ENCODE data around the gene GRID1. TPM values are rescaled to one million over a fixed set of nuclear protein-coding genes. Genes with fewer than 3 reads are reported as not detected.

The GRID1 gene
- total RNA-seq, 1 donor from 2014 or later, result not detected

- no peak for TF ChIP-seq CTCF (IDR thresholded peaks at IDR 0.05)
- Mint-ChIP-seq H3K36me3 (ENCODE audit: low read depth) (no peaks in the 10 kb centered on the region), H3K4me3 (no peak overlapping the region), H3K4me1 (no peaks in the 10 kb centered on the region), H3K9me3 (peaks cover 7% of the 10 kb centered on the region), H3K27ac (no peak overlapping the region), H3K27me3 (peaks cover 37% of the 10 kb centered on the region)
- intact Hi-C loops (cut with micrococcal nuclease), result no loop called here
- CTCF ChIA-PET, result no interaction called here
- ATAC-seq (ENCODE audit: low read depth) (no peak), DNase-seq (no peak)
- POLR2A ChIA-PET, result no interaction called here
Measured at GRCh38 chr10:86267286-86268195, 99.1 kb downstream of the GRID1 start.

DNA sequence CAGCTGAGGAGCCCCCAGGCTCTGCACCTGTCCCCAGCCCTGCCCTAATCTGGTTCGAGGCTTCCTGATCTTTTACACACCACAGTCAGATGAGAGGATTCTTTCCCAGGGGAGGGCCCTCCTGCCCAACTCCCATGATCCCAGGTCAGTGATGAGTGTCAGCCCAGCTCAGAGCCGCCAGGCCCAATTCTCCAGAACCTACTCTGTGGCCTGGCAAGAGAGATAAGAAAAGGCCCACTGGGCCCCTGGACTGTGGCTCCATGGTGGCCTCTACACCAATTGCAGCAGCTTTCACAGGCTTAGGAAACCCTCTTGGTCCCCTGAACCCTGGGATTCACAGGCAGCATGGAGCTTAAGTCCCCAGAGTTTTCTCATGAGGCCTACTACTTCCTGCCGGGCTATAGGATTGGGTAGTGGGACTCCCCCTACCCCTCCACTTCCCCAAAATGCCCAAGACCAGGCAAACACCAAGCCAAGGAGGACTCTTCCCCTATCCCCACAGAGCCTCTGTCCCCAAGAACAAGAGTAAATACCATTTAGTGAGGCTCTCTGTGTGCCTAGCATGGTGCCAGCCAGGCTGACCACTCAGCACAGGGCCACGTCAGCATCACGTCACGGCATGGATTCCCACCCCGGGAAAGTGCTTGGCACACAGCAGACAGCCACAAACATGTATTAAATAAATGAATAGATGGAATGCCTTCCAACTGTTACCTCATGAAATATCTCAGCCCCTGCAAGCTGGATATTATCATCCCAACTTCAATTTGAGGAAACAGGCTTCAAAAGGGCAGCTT lies 100.0 kb downstream of the GRID1 start:
- POLR2A ChIA-PET, result no interaction called here
- no peak for TF ChIP-seq CTCF (IDR thresholded peaks at IDR 0.05)
- ATAC-seq (ENCODE audit: low read depth), result no peak
- no peaks in the 10 kb centered on the region for H3K36me3 Mint-ChIP-seq (ENCODE audit: low read depth)
- no peak overlapping the region for H3K4me3 Mint-ChIP-seq
- CTCF ChIA-PET, result no interaction called here
- DNase-seq, result no peak
- peaks cover 7% of the 10 kb centered on the region for H3K9me3 Mint-ChIP-seq
- peaks cover 37% of the 10 kb centered on the region for H3K27me3 Mint-ChIP-seq
- H3K27ac Mint-ChIP-seq, result no peak overlapping the region
- peaks cover 3% of the 10 kb centered on the region for H3K4me1 Mint-ChIP-seq
- intact Hi-C loops (cut with micrococcal nuclease), result no loop called here

- ATAC-seq (ENCODE audit: low read depth) (no peak), DNase-seq (no peak)
- Mint-ChIP-seq H3K4me1 (peaks cover 3% of the 10 kb centered on the region), H3K27ac (no peak overlapping the region), H3K4me3 (no peak overlapping the region), H3K9me3 (no peaks in the 10 kb centered on the region), H3K36me3 (ENCODE audit: low read depth) (no peaks in the 10 kb centered on the region), H3K27me3 (peaks cover 37% of the 10 kb centered on the region)
- ChIA-PET POLR2A (no interaction called here), CTCF (no interaction called here)
- TF ChIP-seq CTCF (IDR thresholded peaks at IDR 0.05), result no peak
- intact Hi-C loops (cut with micrococcal nuclease), result no loop called here
Measured at GRCh38 chr10:86265895-86266259, 100.7 kb downstream of the GRID1 start.

- no peaks in the 10 kb centered on the region for H3K9me3 Mint-ChIP-seq
- no peak for TF ChIP-seq CTCF (IDR thresholded peaks at IDR 0.05)
- H3K4me1 Mint-ChIP-seq, result peaks cover 3% of the 10 kb centered on the region
- H3K4me3 Mint-ChIP-seq, result no peak overlapping the region
- ATAC-seq (ENCODE audit: low read depth) (no peak), DNase-seq (no peak)
- peaks cover 37% of the 10 kb centered on the region for H3K27me3 Mint-ChIP-seq
- no peaks in the 10 kb centered on the region for H3K36me3 Mint-ChIP-seq (ENCODE audit: low read depth)
- intact Hi-C loops (cut with micrococcal nuclease), result no loop called here
- ChIA-PET POLR2A (no interaction called here), CTCF (no interaction called here)
- H3K27ac Mint-ChIP-seq, result no peak overlapping the region
Measured at GRCh38 chr10:86265236-86265894, 101.2 kb downstream of the GRID1 start.

All from activated B cell treated with CpG ODN at 0.5 μM for 24 hours (primary cell).